Bronchial epithelial cell (primary cell): Measurements from ENCODE around the gene SP2. TPM values are rescaled to one million over a fixed set of nuclear protein-coding genes. Genes with fewer than 3 reads are reported as not detected.

Experiments
- DNase-seq: peaks from one replicate; pipeline ENCODE4 v3.0.0-alpha.2; 2010; ENCODE audit warnings: low read depth
- FAIRE-seq: peaks from 2 replicates; lab custom pipeline; 2011; peaks lifted over from hg19 to GRCh38; lab: Jason Lieb, UNC
- H3K27me3 ChIP-seq: 2 replicates; pipeline ENCODE4 v1.5.1; 2011; ENCODE audit warnings: low read length; ENCODE audit not compliant: control insufficient read depth, insufficient read depth
- H3K36me3 ChIP-seq: 2 replicates; pipeline ENCODE4 v1.5.1; 2011; ENCODE audit warnings: low read length; ENCODE audit not compliant: control insufficient read depth, insufficient read depth
- H3K4me3 ChIP-seq: 2 replicates; pipeline ENCODE4 v1.5.1; 2011; ENCODE audit warnings: mild to moderate bottlenecking, low read depth, low read length, control low read depth
- CTCF ChIP-seq: IDR thresholded peaks from 2 replicates; pipeline ENCODE4 v1.5.1; 2011; ENCODE audit warnings: mild to moderate bottlenecking, moderate library complexity, low read length, control low read depth, inconsistent platforms; ENCODE audit not compliant: insufficient read depth, severe bottlenecking
- total RNA-seq: library from RNA; depleted of rRNA; stranded (reverse); fragments of >200 nt; gene quantifications from 2 replicates; pipeline ENCODE4 v1.2.1, GENCODE V29; 2014

The SP2 gene
- total RNA-seq, 1 donor from 2014 or later, result 1.1 TPM

GRCh38 chr17:47878203-47879027 is 17.6 kb upstream of the SP2 start:
- no peak overlapping the region for H3K4me3 ChIP-seq
- no peak for TF ChIP-seq CTCF
- H3K36me3 ChIP-seq, result no peaks in the 10 kb centered on the region
- DNase-seq, result no peak
- peaks cover 2% of the 10 kb centered on the region for H3K27me3 ChIP-seq
- no peak for FAIRE-seq

- TF ChIP-seq CTCF, result no peak
- DNase-seq (peak; percentile 18), FAIRE-seq (no peak)
- no peaks in the 10 kb centered on the region for H3K36me3 ChIP-seq
- H3K4me3 ChIP-seq, result no peak overlapping the region
- H3K27me3 ChIP-seq, result peaks cover 2% of the 10 kb centered on the region
Observed at GRCh38 chr17:47879028-47879585, 16.9 kb upstream of the SP2 start.

- H3K4me3 ChIP-seq, result no peak overlapping the region
- H3K36me3 ChIP-seq, result no peaks in the 10 kb centered on the region
- no peak for DNase-seq
- TF ChIP-seq CTCF, result no peak
- FAIRE-seq, result no peak
- peaks cover 2% of the 10 kb centered on the region for H3K27me3 ChIP-seq
Observed at GRCh38 chr17:47879776-47880454, 16.1 kb upstream of the SP2 start.

DNA sequence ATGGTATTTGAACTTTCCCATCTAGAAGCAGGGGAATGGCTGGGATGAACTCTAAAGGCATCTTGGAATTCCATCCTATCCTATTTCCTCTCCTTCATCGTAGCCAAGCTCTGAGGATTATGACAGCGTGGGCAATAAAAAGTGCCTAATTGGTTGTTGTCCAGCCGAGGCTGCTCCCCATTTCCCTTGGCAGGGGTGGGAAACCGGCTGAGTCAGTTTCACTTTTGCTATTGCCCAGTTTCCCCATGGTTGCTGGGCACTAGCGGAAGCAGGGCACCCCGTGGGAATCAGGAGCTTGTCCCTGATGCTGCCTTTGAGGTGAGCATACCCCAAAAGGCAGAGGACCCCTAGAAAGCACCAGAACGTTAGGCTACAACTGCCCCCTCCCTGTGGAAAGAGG is 13.8 kb upstream of the SP2 start:
- FAIRE-seq, result peak; percentile 89
- no peak for DNase-seq
- no peak overlapping the region for H3K4me3 ChIP-seq

More for the DNA sequence above, 13.8 kb upstream of the SP2 start:
- TF ChIP-seq CTCF, result no peak
- no peaks in the 10 kb centered on the region for H3K36me3 ChIP-seq
- no peaks in the 10 kb centered on the region for H3K27me3 ChIP-seq
